CD14-positive monocyte (primary cell): ENCODE data around the gene LRRC3. TPM values are rescaled to one million over a fixed set of nuclear protein-coding genes. Genes with fewer than 3 reads are reported as not detected.

ENCODE experiments used
- DNase-seq, 3 donors: peaks; one replicate each; pipeline ENCODE4 v3.0.0-alpha.2; 2011 to 2022
- H2AFZ ChIP-seq: 2 replicates; pipeline ENCODE4 v1.6.0; 2012; ENCODE audit warnings: mild to moderate bottlenecking, low read depth, low read length, inconsistent platforms; ENCODE audit not compliant: insufficient read depth, poor library complexity, severe bottlenecking
- H3K27ac ChIP-seq, 2 donors: 1 replicate in 1 of 2; 2 replicates in 1 of 2; pipeline ENCODE4 v1.5.1; 2012 to 2013; ENCODE audit warnings: low read length in 2 of 2, control low read depth in 1 of 2, inconsistent platforms in 1 of 2, low read depth in 1 of 2, mild to moderate bottlenecking in 1 of 2
- H3K27me3 ChIP-seq, 2 donors: one replicate each; pipeline versions ENCODE4 v1.6.0 to v1.6.1; 2011 to 2013; ENCODE audit warnings: low read length in 2 of 2; ENCODE audit not compliant: control insufficient read depth in 2 of 2, insufficient read depth in 2 of 2
- H3K36me3 ChIP-seq, 2 donors: replicated peaks in 1 of 2; 1 replicate in 1 of 2; 2 replicates in 1 of 2; pipeline versions ENCODE4 v1.5.1 to v1.6.1; 2012 to 2013; ENCODE audit warnings: low read length in 2 of 2, control low read depth in 1 of 2, inconsistent platforms in 1 of 2, mild to moderate bottlenecking in 1 of 2; ENCODE audit not compliant: insufficient read depth in 2 of 2, control insufficient read depth in 1 of 2
- H3K4me1 ChIP-seq, 2 donors: 1 replicate in 1 of 2; 2 replicates in 1 of 2; pipeline versions ENCODE4 v1.5.1 to v1.6.1; 2012 to 2013; ENCODE audit warnings: low read length in 2 of 2, control low read depth in 1 of 2, inconsistent platforms in 1 of 2, mild to moderate bottlenecking in 1 of 2, moderate library complexity in 1 of 2; ENCODE audit not compliant: insufficient read depth in 2 of 2, control insufficient read depth in 1 of 2
- H3K4me2 ChIP-seq: replicated peaks from 2 replicates; pipeline ENCODE3; 2012; ENCODE audit warnings: low read length, moderate library complexity, mild to moderate bottlenecking; ENCODE audit not compliant: poor library complexity, severe bottlenecking; ENCODE audit errors: extremely low read depth
- H3K4me3 ChIP-seq, 3 experiments: fragments of 200-600 bp in 1 of 3; sonication (generic) in 1 of 3; replicated peaks in 1 of 3; 1 replicate in 2 of 3; 2 replicates in 1 of 3; pipeline ENCODE4 v1.5.1; 2011 to 2013; ENCODE audit warnings: low read length in 3 of 3, mild to moderate bottlenecking in 3 of 3, control low read depth in 2 of 3, low read depth in 2 of 3, inconsistent platforms in 1 of 3, moderate library complexity in 1 of 3
- H3K79me2 ChIP-seq: 2 replicates; pipeline ENCODE4 v1.6.0; 2012; ENCODE audit warnings: mild to moderate bottlenecking, control low read depth, inconsistent platforms, low read length, moderate library complexity; ENCODE audit not compliant: insufficient read depth
- H3K9ac ChIP-seq: 2 replicates; pipeline ENCODE4 v1.6.0; 2017; ENCODE audit warnings: low read length, mild to moderate bottlenecking; ENCODE audit not compliant: insufficient read depth, poor library complexity, severe bottlenecking
- H3K9me3 ChIP-seq, 2 donors: replicated peaks in 1 of 2; 1 replicate in 1 of 2; 2 replicates in 1 of 2; pipeline versions ENCODE4 v1.5.1 to v1.6.1; 2012 to 2013; ENCODE audit warnings: low read length in 2 of 2, control low read depth in 1 of 2; ENCODE audit not compliant: control insufficient read depth in 1 of 2, insufficient read depth in 1 of 2
- H4K20me1 ChIP-seq: 2 replicates; pipeline ENCODE4 v1.6.0; 2012; ENCODE audit warnings: mild to moderate bottlenecking, low read length, control low read depth, moderate library complexity; ENCODE audit not compliant: insufficient read depth
- H3K27ac Mint-ChIP-seq, 7 donors: one replicate each; pipeline ENCODE4 v1.8.0; 2020; ENCODE audit warnings: mild to moderate bottlenecking in 7 of 7, mixed read lengths in 7 of 7, moderate library complexity in 6 of 7, inconsistent platforms in 2 of 7
- H3K27me3 Mint-ChIP-seq, 3 donors: one replicate each; pipeline ENCODE4 v1.8.0; 2021 to 2022; ENCODE audit warnings: low read depth in 3 of 3, mild to moderate bottlenecking in 3 of 3, mixed read lengths in 3 of 3, moderate library complexity in 3 of 3, inconsistent platforms in 1 of 3
- H3K36me3 Mint-ChIP-seq, 2 donors: one replicate each; pipeline ENCODE4 v1.8.0; 2020; ENCODE audit warnings: mixed read lengths in 2 of 2, inconsistent platforms in 1 of 2, mild to moderate bottlenecking in 1 of 2
- H3K4me1 Mint-ChIP-seq: one replicate; pipeline ENCODE4 v1.8.0; 2020; ENCODE audit warnings: mild to moderate bottlenecking, mixed read lengths
- H3K4me3 Mint-ChIP-seq, 2 donors: one replicate each; pipeline ENCODE4 v1.8.0; 2020; ENCODE audit warnings: mild to moderate bottlenecking in 2 of 2, mixed read lengths in 2 of 2, moderate library complexity in 1 of 2
- H3K9me3 Mint-ChIP-seq, 7 donors: one replicate each; pipeline ENCODE4 v1.8.0; 2020 to 2022; ENCODE audit warnings: mixed read lengths in 7 of 7, mild to moderate bottlenecking in 6 of 7, moderate library complexity in 6 of 7, inconsistent platforms in 2 of 7
- WGBS: methylation state at CpG from one replicate; pipeline ENCODE4 v1.1.5; 2013; ENCODE audit warnings: missing lambda C conversion rate; ENCODE audit not compliant: insufficient coverage; 5-methylcytosine and 5-hydroxymethylcytosine counted together
- intact Hi-C, 2 donors: fragments of 100-400 bp; cut with micrococcal nuclease; formaldehyde crosslinking; loops; one replicate each; pipeline versions ENCODE4 v1.15.0 to v1.15.1; 2023
- polyA plus RNA-seq, 3 donors: library from polyadenylated mRNA; depleted of rRNA in 1 of 3; unstranded in 2 of 3; stranded (reverse) in 1 of 3; fragments of 300-500 nt in 2 of 3; fragments of >200 nt in 1 of 3; fragmentation: Illumina TruSeq in 2 of 3; gene quantifications; 1 replicate in 2 of 3; 2 replicates in 1 of 3; pipeline ENCODE4 v1.2.3, GENCODE V29; 2012 to 2021
- TF ChIP-seq, protein P1 (sequence below): fragments of 200-600 bp; IDR thresholded peaks from one replicate; pipeline ENCODE4 v1.8.0; 2022; ENCODE audit warnings: antibody characterized with exemption, mild to moderate bottlenecking

LRRC3 gene
- polyA plus RNA-seq, 3 donors = 0.30 to 0.59 (median 0.41) TPM

GRCh38 chr21:44471996-44472395 lies 16.7 kb downstream of the LRRC3 start:
- 73% methylated on average over 2 of the region's 6 CpGs for WGBS
- H3K27me3 ChIP-seq = no peaks in the 10 kb centered on the region

DNA sequence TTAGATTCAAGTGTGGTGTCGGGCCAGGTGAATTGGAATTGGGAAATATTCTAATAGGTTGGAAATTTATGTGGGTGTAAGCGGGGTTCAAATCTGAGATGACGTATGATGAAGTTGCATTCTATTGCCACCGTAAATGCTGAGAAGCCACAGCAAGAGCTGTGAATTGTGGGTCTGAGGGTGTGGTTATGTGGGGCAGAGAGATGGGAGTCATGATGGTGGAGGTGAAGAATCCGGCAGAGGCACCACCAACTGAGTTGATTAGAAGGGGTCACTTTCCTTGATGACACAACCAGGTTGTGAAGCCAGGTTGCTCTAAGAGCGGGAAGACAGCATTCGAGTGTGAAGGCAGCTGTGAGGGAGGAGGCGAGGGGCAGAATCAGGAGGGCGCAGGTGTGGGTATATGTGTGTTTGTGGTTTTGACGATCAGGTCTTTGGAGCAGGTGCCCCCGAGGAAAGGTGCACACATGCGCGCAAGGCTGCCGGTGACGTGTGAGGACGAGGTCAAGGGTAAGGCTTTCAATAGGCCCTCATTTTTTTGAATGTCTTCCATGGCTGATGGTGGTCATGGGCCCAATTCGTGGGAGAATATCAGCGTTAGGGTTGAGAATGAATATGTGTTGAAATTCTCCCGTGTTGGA lies 18.7 kb downstream of the LRRC3 start:
- intact Hi-C loops = no loop called here
- 94% methylated on average over 17 of the region's 19 CpGs for WGBS

More at GRCh38 chr21:44471996-44472395, 16.7 kb downstream of the LRRC3 start:
- Mint-ChIP-seq H3K27me3 (peaks cover 0 to 3% (median 2%) of the 10 kb centered on the region in 3 donors), H3K27ac (no peak overlapping the region), H3K4me1 (no peaks in the 10 kb centered on the region), H3K36me3 (no peaks in the 10 kb centered on the region), H3K4me3 (no peak overlapping the region), H3K9me3 (peaks cover 0 to 2% (median 0%) of the 10 kb centered on the region in 7 donors)
- intact Hi-C loops = no loop called here
- no peaks in the 10 kb centered on the region for H3K9me3 ChIP-seq
- no peak overlapping the region for H2AFZ ChIP-seq
- no peak overlapping the region for H3K4me3 ChIP-seq
- no peaks in the 10 kb centered on the region for H3K79me2 ChIP-seq
- H3K4me2 ChIP-seq = no peak overlapping the region
- no peak overlapping the region for H3K9ac ChIP-seq
- no peaks in the 10 kb centered on the region for H4K20me1 ChIP-seq
- no peaks in the 10 kb centered on the region for H3K36me3 ChIP-seq
- TF ChIP-seq, protein P1, sequence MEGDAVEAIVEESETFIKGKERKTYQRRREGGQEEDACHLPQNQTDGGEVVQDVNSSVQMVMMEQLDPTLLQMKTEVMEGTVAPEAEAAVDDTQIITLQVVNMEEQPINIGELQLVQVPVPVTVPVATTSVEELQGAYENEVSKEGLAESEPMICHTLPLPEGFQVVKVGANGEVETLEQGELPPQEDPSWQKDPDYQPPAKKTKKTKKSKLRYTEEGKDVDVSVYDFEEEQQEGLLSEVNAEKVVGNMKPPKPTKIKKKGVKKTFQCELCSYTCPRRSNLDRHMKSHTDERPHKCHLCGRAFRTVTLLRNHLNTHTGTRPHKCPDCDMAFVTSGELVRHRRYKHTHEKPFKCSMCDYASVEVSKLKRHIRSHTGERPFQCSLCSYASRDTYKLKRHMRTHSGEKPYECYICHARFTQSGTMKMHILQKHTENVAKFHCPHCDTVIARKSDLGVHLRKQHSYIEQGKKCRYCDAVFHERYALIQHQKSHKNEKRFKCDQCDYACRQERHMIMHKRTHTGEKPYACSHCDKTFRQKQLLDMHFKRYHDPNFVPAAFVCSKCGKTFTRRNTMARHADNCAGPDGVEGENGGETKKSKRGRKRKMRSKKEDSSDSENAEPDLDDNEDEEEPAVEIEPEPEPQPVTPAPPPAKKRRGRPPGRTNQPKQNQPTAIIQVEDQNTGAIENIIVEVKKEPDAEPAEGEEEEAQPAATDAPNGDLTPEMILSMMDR = no peak
- DNase-seq = no peak
- no peak overlapping the region for H3K27ac ChIP-seq
- H3K4me1 ChIP-seq = no peaks in the 10 kb centered on the region

More for the DNA sequence above, 18.7 kb downstream of the LRRC3 start:
- Histone ChIP-seq H2AFZ (no peak overlapping the region), H4K20me1 (no peaks in the 10 kb centered on the region), H3K9ac (no peak overlapping the region), H3K79me2 (no peaks in the 10 kb centered on the region), H3K4me1 (no peaks in the 10 kb centered on the region), H3K36me3 (no peaks in the 10 kb centered on the region), H3K4me3 (no peak overlapping the region), H3K27ac (no peak overlapping the region), H3K27me3 (no peaks in the 10 kb centered on the region), H3K4me2 (no peak overlapping the region), H3K9me3 (no peaks in the 10 kb centered on the region)
- TF ChIP-seq, protein P1 = no peak
- H3K4me3 Mint-ChIP-seq = no peak overlapping the region
- no peak overlapping the region for H3K27ac Mint-ChIP-seq
- no peaks in the 10 kb centered on the region for H3K4me1 Mint-ChIP-seq
- DNase-seq = no peak
- H3K36me3 Mint-ChIP-seq = no peaks in the 10 kb centered on the region
- peaks cover 0 to 2% (median 0%) of the 10 kb centered on the region in 7 donors for H3K9me3 Mint-ChIP-seq
- peaks cover 0 to 2% (median 2%) of the 10 kb centered on the region in 3 donors for H3K27me3 Mint-ChIP-seq
